COLO668 (cell line): ENCODE data around the gene TOR1AIP1.
"Not testable (repeated sequence)": the region's sequence is repeated elsewhere in the genome, so short reads cannot be mapped to it uniquely, and the experiment has no call there.

ENCODE experiments used
- DNase-seq: peaks from one replicate; lab custom pipeline; 2025; ENCODE audit not compliant: unreplicated experiment; lab: John Stamatoyannopoulos, UW

Gene TOR1AIP1

DNA sequence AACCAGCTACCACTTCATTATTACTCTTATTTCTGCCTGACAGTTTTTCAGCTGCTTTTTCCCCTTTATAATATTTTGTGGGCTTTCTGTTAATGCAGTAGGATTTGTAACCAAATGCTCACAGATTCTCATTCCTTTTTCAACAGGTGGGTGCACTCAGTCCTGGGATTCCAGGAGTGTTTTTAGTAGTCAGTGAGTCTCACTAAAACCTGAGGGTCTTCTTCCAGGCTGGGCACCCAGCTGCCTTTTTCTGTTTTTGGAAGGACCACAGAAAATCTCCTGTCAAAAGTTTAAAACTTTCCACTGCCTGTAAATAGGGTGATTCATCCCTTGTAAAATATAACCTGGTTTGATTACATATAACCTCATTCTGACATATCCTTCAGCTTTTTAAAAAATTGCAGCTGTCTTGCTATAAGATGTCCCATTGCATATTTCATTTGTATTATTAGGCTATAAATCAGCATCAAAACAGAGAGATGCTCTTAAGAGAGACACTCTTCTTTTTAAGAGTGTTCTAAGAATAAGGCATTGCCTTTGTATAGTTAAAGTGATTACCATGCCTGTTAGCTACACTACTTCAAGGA lies 55.7 kb downstream of the TOR1AIP1 start:
- no peak for DNase-seq

DNA sequence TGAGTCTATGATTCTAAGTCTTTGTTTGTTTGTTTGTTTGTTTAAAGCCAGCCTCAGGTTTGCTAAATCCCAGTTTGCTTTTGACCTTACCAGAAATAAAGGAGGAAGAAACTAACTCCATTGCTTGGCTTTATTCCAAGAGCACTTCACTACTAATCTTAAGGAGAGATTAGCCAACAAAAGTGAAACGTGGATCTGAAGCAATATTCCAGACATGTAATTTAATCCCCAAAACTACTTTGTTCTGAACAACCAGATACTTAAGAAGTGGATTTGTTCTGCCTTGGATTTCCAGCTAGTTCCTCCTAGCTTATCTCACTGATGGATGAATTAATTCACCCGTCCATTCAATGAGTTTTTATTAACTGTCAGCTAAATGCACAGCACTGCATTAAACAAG lies 56.7 kb downstream of the TOR1AIP1 start:
- no peak for DNase-seq

DNA sequence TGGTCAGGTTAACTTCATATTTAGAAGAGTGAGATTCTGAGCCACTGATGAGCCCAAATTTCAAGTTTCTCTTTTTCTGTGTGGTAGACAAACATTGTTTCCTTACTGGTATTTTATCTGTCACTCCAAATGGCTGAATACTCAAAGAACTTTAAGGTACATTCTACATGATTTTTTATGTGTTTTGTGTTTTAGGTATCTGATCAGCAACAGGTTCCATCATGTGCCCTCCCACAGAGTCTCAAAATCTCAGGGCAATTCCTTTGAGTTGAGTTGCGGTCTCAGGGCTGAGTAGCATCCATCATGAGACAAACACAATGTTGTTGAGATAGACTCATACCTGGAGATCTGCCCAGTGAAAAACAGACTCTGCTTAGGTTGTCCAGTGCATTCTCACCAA lies 57.9 kb downstream of the TOR1AIP1 start:
- DNase-seq = no peak

DNA sequence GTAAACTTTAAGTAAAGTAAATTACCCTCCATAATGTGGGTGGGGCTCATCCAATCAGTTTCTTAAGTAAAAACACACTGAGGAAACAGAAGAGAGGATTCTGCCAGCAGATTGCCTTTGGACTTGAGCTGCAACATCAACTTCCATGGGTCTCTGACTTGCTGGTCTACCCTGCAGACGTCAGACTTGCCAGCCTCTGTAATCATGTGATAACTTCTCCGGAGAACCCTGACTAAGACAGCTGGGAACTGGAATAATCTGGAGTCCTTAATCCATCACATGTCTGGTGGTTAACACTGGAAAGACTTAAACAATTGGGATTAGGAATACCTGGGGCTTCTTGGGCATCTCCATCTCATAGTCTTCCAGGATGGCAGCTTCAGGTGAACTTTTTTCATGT lies 59.4 kb downstream of the TOR1AIP1 start:
- no peak for DNase-seq

DNA sequence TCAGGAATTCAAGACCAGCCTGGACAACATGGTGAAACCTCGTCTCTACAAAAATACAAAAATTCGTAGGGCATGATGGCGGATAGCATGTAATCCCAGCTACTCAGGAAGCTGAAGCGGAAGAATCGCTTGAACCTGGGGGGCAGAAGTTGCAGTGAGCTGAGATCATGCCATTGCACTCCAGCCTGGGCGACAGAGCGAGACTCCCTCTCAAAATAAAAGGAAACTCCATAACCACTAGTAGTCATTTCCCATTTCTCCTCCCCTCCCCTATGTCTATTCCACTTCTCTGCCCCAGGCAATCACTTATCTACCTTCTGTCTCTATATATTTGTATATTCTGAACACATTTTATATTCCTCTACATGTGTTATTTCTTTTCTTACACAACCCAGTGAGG lies 68.6 kb downstream of the TOR1AIP1 start:
- no peak for DNase-seq

DNA sequence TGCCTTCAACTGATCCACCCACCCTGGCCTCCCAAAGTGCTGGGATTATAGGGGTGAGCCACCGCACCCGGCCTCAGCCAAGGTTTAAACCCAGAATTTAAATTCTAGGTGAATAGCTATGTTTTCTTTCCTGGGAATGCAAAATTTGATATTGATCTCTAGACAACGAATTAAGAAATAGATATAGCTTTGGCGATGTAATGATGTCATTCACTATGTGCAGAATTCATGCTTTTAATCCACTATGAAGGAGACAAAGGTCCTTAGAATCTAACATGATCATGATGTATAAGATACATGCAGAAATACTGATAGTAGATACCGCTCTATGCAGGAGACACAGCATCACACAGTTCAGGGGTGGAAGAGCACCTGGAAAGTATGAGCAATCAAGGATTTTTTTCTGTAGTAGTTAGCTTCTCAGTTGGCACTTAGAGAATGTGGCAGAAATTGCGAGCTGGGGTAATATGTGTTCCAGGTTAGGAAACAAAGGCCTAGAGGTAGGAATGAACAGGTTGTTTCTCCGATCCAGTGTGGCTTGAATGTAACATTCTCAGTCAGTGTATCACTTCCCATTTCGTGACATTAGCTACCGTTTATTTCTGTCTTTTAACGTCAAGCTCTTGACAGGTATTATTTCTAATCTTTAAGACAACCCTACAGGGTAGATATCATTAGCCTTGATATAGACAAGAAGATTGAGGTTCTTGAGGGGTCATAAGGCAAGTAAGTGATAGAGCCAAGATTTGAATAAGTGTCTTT lies 69.5 kb downstream of the TOR1AIP1 start:
- no peak for DNase-seq

DNA sequence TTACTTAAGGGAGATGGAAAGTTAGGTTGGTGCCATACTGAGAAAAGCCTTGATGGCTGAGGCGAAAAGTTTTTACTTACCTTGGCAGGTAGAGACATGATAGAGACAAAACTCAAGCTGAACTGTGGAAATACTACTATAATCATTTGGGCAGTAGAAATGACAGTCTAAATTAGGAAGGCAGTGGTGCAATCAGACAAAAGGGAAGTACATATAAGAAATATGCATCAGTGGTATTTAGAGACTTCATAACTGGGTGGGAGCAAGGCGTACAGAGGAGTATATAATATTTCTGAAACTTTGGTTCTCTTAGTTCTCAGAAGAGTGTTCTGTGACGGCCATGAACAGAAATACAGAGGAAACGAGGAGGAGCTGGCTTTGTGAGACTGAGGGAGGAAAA lies 70.1 kb downstream of the TOR1AIP1 start:
- DNase-seq = no peak

DNA sequence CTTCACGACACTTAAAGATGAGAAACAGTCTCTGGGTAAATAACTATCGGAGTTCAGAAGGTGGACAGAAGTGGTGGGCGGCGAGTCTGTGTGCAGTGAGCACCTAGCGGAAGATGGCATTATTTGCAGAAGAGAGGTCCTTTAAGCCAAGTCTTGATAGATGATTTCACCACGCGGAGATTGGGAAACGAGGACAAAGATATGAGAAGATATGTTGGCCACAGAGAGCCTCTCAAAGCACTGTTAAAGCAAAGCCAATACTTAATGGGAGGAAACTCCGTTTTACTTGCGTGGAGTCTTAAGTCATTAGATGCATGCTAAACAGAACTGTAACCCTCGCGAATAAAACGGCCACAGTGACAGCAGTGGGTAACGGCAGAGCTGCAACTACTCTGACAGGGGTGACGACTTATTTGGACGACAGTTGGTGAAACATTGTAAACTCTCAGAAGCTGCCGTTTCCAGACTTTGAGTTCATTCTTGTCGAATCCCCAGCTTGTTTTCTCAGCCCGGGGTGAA lies 71.9 kb downstream of the TOR1AIP1 start:
- DNase-seq = no peak

DNA sequence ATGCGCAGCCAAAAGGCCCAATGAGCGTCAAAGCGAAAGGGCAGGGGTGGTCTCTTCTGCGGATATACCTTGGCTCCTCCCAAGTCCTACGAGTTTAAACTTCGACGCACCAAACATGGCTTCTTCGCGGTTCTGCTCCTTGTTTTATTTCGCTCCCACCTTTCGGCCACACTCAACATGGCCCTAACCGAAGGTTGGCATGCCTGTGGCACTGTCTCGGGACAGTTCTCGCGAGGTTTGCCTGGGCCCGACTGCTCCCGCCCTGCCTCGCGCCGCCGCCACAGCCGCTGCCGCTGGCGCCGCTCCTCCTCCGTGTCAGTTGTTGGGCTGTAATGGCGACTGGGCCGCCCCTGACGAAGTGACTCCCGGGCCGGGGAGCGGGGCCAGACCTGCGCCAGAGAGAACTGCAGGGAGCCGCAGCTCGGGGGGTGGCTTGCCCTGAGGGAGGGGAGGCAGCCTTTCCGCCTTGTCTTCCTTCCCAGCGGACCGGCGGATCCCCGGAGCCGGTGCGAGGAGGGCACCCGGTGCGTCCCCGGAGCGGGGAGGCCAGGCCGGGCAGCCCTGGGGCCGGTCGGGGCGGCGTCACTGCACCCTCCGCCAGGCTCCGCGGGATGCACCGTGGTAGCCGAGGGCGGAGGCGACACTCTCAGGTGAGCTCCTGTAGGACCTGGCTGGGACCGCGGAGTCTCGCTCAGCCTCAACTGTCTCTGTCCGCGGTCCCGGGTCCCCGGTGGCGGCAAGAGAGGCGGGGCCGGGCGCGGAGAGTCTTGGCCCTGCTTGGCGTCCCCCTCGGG lies 72.6 kb downstream of the TOR1AIP1 start, which contains the start of gene CEP350:
CEP350 (plus strand) TSS at position 318 of the 794 bp plus-strand sequence. CDS start 31,372 bp downstream, outside the sequence.
- peak; percentile 99 for DNase-seq

DNA sequence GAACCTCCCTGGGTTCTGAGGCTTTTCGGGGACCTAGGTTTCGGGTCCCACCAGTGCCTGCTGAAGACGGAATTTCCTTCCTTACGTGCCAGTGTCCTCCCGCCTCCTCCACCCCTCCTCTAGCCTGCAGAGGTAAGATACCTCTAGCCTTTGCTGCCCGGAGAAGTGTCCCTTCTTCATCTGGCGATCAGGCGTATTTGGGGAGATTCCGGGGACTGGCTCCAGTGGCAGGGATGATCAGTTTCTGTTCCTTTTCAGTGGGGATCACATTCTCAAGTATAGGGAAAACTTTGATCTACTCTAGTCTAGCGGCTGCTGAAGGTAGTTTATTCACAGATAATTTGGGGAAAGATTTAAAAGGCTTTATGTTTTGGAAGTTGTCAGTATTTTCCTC lies 73.2 kb downstream of the TOR1AIP1 start:
- DNase-seq = no peak

DNA sequence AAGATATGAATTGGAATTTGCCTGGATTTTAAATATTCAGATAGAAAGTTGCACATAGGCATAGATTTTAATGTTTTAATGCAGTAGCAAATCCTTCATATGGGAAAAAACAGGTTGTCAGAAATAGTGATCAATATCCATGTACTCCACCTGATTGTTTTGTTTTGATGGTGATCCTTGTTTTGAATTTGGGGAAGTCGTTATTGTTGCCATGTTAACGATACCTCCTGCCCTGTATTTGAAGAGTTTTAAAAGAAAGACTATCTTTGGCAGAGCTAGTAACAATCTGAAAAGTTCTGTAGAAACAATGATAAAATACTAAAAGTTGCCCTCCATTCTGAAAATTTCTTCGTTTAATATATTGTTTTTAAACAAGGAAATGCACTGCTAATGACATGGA lies 73.6 kb downstream of the TOR1AIP1 start:
- no peak for DNase-seq

DNA sequence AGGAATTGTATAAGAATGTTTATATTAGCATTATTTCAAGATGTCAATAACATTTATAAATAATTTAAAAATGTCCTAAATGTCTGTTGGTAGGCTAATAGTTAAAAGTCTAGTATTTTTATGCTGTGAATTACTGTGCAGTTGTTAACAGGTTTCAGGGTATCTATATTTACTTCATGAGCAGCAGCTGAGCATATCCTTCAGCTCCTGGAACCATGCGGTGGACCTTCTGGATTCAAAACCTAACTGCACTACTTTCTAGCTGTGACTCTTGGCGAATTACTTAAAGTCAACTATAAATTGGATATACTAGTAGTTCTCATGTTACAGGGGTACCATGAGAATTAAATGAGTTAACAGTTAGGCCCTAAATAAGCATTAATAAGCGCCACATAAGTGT lies 76.3 kb downstream of the TOR1AIP1 start:
- DNase-seq = no peak

DNA sequence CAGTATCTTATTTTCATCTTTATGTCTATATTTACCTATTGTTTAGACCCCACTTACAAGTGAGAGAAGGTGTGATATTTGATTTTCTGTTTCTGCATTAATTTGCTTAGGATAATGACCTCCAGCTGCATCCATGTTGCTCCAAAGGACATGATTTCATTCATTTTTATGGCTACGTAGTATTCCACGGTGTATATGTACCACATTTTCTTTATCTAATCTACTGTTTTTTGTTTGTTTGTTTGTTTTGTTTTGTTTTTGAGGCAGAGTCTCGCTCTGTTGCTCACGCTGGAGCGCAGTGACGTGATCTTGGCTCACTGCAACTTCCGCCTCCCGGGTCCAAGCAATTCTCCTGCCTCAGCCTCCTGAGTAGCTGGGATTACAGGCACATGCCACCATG lies 80.1 kb downstream of the TOR1AIP1 start:
- DNase-seq = not testable (repeated sequence)

DNA sequence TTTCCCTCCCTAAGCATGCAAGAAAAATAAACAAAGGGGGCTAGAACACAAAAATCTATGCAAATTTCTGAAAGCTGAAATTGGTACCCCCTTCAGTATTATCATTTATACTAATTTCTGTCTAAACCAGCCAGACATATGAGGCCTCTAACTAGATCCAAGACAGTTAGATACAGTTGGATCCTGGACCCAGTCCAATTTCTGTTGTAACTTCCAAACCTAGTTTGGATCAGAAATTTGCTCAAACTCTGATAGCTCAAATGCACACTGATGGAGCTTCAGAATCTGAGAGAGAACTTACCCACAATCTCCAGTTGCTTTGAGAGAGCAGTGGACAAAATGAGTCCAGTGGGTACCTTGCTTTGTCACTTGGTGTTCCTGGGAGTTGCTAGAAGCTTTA lies 84.5 kb downstream of the TOR1AIP1 start:
- no peak for DNase-seq

DNA sequence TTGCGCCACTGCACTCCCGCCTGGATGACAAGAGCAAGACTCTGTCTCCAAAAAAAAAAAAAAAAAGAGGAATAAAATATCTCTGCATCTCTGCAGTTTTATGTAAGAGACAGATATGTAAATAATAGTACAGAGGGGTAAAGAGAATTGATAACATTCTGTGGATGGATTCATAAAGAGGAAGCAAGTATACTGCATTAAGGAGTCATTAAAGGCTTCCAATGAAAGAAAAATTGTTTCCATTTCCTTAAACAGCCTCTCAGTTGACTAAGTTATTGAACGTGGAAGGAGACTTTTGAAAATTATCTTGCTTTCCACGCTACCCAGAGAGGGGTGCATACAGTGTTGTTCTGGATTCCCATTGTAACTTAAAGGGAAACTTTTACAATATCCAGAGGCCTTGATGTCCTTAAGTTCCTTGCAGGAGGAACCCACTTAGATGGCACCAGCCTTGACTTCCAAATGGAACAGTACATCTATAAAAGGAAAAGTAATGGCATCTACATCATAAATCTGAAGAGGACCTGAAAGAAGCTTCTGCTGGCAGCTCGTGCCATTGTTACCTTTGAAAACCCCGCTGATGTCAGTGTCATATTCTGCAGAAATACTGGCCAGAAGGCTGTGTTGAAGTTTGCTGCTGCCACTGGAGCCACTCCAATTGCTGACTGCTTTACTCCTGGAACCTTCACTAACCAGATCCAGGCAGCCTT lies 86.4 kb downstream of the TOR1AIP1 start:
- DNase-seq = no peak

DNA sequence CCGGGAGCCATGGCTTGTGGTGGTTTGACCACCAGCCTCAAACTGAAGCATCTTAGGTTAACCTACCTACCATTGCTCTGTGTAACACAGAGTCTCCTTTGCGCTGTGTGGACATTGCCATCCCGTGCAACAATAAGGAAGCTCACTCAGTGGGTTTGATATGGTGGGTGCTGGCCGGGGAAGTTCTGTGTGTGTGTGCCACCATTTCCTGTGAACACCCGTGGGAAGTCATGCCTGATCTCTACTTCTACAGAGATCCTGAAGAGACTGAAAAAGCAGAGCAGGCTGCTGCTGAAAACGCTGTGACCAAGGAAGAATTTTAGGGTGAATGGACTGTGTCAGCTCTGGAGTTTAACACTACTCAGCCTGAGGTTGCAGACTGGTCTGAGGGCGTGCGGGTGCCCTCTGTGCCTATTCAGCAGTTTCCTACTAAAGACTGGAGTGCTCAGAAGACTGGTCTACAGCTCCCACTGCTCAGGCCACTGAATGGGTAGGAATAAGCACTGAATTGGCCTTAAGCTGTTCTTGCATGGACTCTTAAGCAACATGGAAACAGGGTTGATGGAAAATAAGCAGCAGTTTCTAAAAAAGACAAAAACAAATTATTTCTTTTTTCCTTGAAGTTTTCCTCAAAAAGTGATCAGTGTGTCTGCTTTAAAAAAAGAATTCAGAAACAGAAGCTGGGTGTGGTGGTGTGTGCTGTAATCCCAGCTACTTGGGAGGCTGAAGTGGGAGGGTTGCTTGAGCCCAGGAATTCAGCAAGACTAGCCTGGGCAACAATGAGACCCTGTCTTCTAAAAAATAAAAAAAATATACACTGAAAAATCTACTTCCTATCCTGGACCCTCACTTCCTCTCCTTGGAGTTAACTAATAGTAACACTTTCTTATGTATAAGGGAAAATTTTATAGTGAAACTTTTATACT lies 87.2 kb downstream of the TOR1AIP1 start:
- no peak for DNase-seq
